Measurements from ENCODE around the gene E2F6. TPM values are rescaled to one million over a fixed set of nuclear protein-coding genes. Genes with fewer than 3 reads are reported as not detected.

Gene E2F6
- total and polyA plus RNA-seq, 9 of the 15 experiments (the other 6 are each of a cell fraction or from before 2014, with no cell fraction given), result 13.6 to 33.9 (median 26.1) TPM

DNA sequence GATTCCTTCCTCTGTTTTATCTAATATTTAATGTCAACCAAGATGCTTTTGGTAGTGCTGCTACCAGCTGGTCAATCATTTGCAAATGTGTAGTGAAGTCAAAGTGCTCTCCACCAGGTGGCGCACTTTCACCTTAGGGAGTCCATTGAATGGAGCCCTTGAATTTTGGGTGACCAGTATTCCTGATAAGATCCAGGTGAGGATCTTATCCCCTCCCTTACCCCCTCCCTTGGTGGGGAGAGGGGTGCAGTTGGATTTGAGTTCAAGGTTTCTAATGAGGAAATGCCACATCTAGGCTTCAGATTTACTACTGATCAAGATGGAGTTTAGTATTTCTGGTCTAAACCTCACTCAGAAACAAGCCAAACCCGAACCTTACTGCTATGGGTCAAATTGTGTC, 12.0 kb upstream of the E2F6 start (continued):
- TF ChIP-seq U2AF2 (optimal IDR thresholded peaks at IDR 0.05; ENCODE audit: low read depth, low read length) (no peak), MBD2 (IDR thresholded peaks at IDR 0.05; ENCODE audit: borderline replicate concordance, low read depth) (no peak), ADNP (tag; IDR thresholded peaks at IDR 0.05) (no peak), CREB1 (IDR thresholded peaks at IDR 0.05) (no peak), CREB1 (CRISPR knock-in tag; IDR thresholded peaks at IDR 0.05) (no peak), FUS (optimal IDR thresholded peaks at IDR 0.05; ENCODE audit: low read depth, low read length) (no peak), KLF1 (tag; IDR thresholded peaks at IDR 0.05) (no peak), TRIM28 (IDR thresholded peaks at IDR 0.05) (no peak), SETDB1 (IDR thresholded peaks at IDR 0.05; ENCODE audit: low read length) (no peak), CC2D1A (IDR thresholded peaks at IDR 0.05) (0 out of 2 replicates have a peak, but pooled peaks have one; percentile 17), STAT5A (IDR thresholded peaks at IDR 0.05; ENCODE audit: borderline replicate concordance, low read length) (no peak), JUND (IDR thresholded peaks at IDR 0.05; ENCODE audit: borderline replicate concordance, low read depth, low read length) (peak; percentile 17; the same call in 1 of the 2 replicates), JUND (tag; IDR thresholded peaks at IDR 0.05; ENCODE audit: borderline replicate concordance, low read depth, low read length) (no peak), ZBED1 (IDR thresholded peaks at IDR 0.05) (no peak), TGIF2 (CRISPR knock-in tag; IDR thresholded peaks at IDR 0.05) (no peak), ZNF174 (CRISPR knock-in tag; IDR thresholded peaks at IDR 0.05) (no peak), CREM (IDR thresholded peaks at IDR 0.05; ENCODE audit: low read depth) (0 out of 2 replicates have a peak, but pooled peaks have one; percentile 18), GTF2E2 (tag; IDR thresholded peaks at IDR 0.05) (no peak)
- TF ChIP-seq, protein P1, sequence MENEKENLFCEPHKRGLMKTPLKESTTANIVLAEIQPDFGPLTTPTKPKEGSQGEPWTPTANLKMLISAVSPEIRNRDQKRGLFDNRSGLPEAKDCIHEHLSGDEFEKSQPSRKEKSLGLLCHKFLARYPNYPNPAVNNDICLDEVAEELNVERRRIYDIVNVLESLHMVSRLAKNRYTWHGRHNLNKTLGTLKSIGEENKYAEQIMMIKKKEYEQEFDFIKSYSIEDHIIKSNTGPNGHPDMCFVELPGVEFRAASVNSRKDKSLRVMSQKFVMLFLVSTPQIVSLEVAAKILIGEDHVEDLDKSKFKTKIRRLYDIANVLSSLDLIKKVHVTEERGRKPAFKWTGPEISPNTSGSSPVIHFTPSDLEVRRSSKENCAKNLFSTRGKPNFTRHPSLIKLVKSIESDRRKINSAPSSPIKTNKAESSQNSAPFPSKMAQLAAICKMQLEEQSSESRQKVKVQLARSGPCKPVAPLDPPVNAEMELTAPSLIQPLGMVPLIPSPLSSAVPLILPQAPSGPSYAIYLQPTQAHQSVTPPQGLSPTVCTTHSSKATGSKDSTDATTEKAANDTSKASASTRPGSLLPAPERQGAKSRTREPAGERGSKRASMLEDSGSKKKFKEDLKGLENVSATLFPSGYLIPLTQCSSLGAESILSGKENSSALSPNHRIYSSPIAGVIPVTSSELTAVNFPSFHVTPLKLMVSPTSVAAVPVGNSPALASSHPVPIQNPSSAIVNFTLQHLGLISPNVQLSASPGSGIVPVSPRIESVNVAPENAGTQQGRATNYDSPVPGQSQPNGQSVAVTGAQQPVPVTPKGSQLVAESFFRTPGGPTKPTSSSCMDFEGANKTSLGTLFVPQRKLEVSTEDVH (IDR thresholded peaks at IDR 0.05; ENCODE audit: low read depth, partially characterized antibody), result no peak
- TF ChIP-seq, protein P2, sequence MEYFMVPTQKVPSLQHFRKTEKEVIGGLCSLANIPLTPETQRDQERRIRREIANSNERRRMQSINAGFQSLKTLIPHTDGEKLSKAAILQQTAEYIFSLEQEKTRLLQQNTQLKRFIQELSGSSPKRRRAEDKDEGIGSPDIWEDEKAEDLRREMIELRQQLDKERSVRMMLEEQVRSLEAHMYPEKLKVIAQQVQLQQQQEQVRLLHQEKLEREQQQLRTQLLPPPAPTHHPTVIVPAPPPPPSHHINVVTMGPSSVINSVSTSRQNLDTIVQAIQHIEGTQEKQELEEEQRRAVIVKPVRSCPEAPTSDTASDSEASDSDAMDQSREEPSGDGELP (CRISPR knock-in tag; IDR thresholded peaks at IDR 0.05; ENCODE audit: borderline replicate concordance), result peak; percentile 28; the same call in 1 of the 2 replicates
- TF ChIP-seq, protein P3, sequence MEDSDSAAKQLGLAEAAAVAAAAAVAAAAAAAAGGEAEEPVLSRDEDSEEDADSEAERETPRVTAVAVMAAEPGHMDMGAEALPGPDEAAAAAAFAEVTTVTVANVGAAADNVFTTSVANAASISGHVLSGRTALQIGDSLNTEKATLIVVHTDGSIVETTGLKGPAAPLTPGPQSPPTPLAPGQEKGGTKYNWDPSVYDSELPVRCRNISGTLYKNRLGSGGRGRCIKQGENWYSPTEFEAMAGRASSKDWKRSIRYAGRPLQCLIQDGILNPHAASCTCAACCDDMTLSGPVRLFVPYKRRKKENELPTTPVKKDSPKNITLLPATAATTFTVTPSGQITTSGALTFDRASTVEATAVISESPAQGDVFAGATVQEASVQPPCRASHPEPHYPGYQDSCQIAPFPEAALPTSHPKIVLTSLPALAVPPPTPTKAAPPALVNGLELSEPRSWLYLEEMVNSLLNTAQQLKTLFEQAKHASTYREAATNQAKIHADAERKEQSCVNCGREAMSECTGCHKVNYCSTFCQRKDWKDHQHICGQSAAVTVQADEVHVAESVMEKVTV (CRISPR knock-in tag; IDR thresholded peaks at IDR 0.05), result peak; percentile 79
- TF ChIP-seq, protein P4, sequence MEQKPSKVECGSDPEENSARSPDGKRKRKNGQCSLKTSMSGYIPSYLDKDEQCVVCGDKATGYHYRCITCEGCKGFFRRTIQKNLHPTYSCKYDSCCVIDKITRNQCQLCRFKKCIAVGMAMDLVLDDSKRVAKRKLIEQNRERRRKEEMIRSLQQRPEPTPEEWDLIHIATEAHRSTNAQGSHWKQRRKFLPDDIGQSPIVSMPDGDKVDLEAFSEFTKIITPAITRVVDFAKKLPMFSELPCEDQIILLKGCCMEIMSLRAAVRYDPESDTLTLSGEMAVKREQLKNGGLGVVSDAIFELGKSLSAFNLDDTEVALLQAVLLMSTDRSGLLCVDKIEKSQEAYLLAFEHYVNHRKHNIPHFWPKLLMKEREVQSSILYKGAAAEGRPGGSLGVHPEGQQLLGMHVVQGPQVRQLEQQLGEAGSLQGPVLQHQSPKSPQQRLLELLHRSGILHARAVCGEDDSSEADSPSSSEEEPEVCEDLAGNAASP (IDR thresholded peaks at IDR 0.05), result no peak
- TF ChIP-seq, protein P5, sequence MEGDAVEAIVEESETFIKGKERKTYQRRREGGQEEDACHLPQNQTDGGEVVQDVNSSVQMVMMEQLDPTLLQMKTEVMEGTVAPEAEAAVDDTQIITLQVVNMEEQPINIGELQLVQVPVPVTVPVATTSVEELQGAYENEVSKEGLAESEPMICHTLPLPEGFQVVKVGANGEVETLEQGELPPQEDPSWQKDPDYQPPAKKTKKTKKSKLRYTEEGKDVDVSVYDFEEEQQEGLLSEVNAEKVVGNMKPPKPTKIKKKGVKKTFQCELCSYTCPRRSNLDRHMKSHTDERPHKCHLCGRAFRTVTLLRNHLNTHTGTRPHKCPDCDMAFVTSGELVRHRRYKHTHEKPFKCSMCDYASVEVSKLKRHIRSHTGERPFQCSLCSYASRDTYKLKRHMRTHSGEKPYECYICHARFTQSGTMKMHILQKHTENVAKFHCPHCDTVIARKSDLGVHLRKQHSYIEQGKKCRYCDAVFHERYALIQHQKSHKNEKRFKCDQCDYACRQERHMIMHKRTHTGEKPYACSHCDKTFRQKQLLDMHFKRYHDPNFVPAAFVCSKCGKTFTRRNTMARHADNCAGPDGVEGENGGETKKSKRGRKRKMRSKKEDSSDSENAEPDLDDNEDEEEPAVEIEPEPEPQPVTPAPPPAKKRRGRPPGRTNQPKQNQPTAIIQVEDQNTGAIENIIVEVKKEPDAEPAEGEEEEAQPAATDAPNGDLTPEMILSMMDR (IDR thresholded peaks at IDR 0.05 in 2 of 3, conservative IDR thresholded peaks at IDR 0.05 in 1 of 3; ENCODE audit: insufficient read depth in 2 of 3, low read depth in 1 of 3, low read length in 3 of 3), result peak; percentile 82 to 89 (median 88)

All from K562 (cell line).